ENCODE data around the gene MST1. TPM values are rescaled to one million over a fixed set of nuclear protein-coding genes. Genes with fewer than 3 reads are reported as not detected.

Gene MST1
- total RNA-seq, 4 donors from 2014 or later = 0.89 to 7.3 (median 4.4) TPM

DNA sequence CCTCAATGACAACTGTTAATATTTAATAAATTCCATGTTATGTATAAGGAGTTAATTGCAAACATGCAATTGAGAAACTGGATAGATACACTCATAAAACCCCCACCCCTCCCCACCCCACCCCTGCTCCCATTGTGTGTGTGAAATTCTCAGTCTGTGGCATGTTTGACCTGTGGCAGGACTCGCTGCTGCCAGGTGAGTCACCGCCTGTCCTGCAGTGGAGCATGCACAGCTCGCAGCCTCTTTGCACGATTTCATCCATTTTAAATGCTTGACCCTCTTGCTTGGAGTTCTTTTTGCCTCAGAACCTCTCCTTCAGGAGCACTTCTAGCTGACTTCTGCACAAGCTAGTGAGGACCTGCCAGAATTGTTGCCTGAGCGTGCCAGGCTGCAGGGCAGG is 20.4 kb downstream of the MST1 start:
- H3K4me3 ChIP-seq = no peak overlapping the region
- H3K9me3 ChIP-seq = no peaks in the 10 kb centered on the region
- H3K36me3 ChIP-seq = no peaks in the 10 kb centered on the region
- no peak for TF ChIP-seq POLR2A (IDR thresholded peaks at IDR 0.05)
- TF ChIP-seq POLR2AphosphoS5 (IDR thresholded peaks at IDR 0.05) = no peak
- TF ChIP-seq, protein P1, sequence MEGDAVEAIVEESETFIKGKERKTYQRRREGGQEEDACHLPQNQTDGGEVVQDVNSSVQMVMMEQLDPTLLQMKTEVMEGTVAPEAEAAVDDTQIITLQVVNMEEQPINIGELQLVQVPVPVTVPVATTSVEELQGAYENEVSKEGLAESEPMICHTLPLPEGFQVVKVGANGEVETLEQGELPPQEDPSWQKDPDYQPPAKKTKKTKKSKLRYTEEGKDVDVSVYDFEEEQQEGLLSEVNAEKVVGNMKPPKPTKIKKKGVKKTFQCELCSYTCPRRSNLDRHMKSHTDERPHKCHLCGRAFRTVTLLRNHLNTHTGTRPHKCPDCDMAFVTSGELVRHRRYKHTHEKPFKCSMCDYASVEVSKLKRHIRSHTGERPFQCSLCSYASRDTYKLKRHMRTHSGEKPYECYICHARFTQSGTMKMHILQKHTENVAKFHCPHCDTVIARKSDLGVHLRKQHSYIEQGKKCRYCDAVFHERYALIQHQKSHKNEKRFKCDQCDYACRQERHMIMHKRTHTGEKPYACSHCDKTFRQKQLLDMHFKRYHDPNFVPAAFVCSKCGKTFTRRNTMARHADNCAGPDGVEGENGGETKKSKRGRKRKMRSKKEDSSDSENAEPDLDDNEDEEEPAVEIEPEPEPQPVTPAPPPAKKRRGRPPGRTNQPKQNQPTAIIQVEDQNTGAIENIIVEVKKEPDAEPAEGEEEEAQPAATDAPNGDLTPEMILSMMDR (IDR thresholded peaks at IDR 0.05) = no peak
- peaks cover 0 to 9% (median 4%) of the 10 kb centered on the region in 3 donors for H3K4me1 ChIP-seq
- ATAC-seq = no peak
- H3K27me3 ChIP-seq = peaks cover 56% of the 10 kb centered on the region
- no peak overlapping the region for H3K27ac ChIP-seq
- 60 to 79% methylated on average over 1 to 5 of the region's 5 CpGs for WGBS, 2 donors (ENCODE audit: low coverage in 1 of 2)

DNA sequence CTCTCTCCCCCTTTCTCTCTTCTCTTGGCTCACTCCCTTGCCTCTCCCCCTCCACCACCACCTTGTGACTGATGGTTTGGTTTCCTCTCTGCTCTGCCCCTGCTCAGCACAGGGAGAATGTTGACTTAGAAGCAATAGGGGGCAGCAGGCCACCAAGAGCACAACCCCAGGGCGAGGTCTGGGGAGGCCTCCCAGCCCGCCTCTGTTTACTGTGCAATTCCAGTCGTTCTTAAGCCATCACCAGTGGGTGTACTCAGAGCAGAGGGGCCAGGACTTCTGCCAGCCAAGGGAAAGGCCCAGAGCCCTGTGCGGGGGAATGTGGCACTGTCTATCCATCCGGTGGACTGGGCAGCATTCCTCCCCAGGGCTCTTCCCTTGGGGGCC is 20.9 kb downstream of the MST1 start:
- no peaks in the 10 kb centered on the region for H3K36me3 ChIP-seq
- H3K4me1 ChIP-seq = peaks cover 0 to 4% (median 3%) of the 10 kb centered on the region in 3 donors
- H3K4me3 ChIP-seq = no peak overlapping the region
- H3K9me3 ChIP-seq = no peaks in the 10 kb centered on the region
- 16% methylated on average over 5 of the region's 5 CpGs; no CpG with 5 or more reads in 1 of the 2 donors for WGBS, 2 donors (ENCODE audit: low coverage in 1 of 2)
- H3K27ac ChIP-seq = no peak overlapping the region
- H3K27me3 ChIP-seq = peaks cover 61% of the 10 kb centered on the region
- TF ChIP-seq POLR2A (IDR thresholded peaks at IDR 0.05) (no peak), POLR2AphosphoS5 (IDR thresholded peaks at IDR 0.05) (no peak), EP300 (IDR thresholded peaks at IDR 0.05) (no peak)
- TF ChIP-seq, protein P1 (IDR thresholded peaks at IDR 0.05) = no peak
- ATAC-seq = no peak

DNA sequence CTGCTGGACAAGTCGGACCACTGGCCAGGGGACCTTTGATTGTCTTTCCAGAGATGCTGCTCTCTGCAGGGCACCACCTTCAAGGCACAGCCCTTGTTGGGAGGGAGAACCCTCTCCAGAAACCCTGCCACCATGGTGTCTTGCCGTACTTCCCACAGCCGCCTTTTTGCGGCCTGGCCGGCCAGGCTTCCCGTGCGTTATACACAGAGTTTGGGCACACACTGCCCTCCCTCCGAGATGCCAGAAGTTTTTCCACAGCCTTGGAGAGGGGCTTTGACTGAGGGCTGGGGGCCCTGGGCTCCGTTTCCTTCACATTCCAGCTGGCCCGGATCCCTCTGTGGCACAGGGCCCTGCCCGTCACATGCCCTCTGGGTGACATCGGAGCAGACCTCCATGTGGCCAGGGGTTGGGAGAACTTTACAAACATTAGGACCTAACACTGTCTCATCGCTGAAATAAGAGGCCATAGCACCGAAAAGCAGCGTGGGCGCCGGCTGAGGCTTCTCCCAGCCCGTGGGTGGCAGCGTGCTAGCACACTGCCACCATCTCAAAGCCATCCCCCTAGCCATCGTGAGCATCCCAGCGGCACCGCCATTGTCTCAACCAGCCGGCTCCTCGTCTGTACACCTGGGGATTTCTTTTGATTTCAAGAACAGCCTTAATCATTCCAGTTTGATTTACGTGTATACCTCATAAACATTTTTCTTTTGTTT is 21.4 kb downstream of the MST1 start:
- Histone ChIP-seq H3K27me3 (peaks cover 66% of the 10 kb centered on the region), H3K9me3 (no peaks in the 10 kb centered on the region), H3K4me1 (no peaks in the 10 kb centered on the region), H3K4me3 (no peak overlapping the region), H3K27ac (no peak overlapping the region), H3K36me3 (no peaks in the 10 kb centered on the region)
- no peak for ATAC-seq
- 70 to 72% methylated on average over 9 to 11 of the region's 25 CpGs for WGBS, 2 donors (ENCODE audit: low coverage in 1 of 2)
- TF ChIP-seq POLR2AphosphoS5 (IDR thresholded peaks at IDR 0.05) (no peak), EP300 (IDR thresholded peaks at IDR 0.05) (no peak), POLR2A (IDR thresholded peaks at IDR 0.05) (no peak)
- TF ChIP-seq, protein P1 (IDR thresholded peaks at IDR 0.05) = no peak

DNA sequence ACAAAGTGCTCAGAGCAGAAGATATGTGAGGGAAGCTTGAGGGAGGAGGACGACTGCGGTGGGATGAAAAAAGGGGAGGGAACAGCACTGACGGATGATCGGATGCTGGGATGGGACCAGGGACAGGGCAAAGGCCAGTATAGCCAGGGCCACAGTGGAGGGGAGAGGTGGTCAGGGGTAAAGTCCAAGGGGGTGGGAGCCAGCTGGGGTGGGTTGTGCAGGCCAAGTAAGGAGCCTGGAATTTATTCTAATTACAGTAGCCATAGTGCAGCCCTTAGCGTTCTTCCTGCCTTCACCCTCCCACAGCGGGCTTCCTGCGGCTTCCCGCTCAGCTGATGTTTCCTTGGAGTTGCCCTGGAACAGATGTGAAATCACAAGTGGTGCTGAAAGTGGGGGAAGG is 22.7 kb downstream of the MST1 start:
- peaks cover 78% of the 10 kb centered on the region for H3K27me3 ChIP-seq
- no peaks in the 10 kb centered on the region for H3K36me3 ChIP-seq
- no peak overlapping the region for H3K4me3 ChIP-seq
- TF ChIP-seq POLR2A (IDR thresholded peaks at IDR 0.05) (no peak), POLR2AphosphoS5 (IDR thresholded peaks at IDR 0.05) (no peak)
- no peaks in the 10 kb centered on the region for H3K4me1 ChIP-seq
- 9 to 22% methylated on average over 6 to 7 of the region's 8 CpGs for WGBS, 2 donors (ENCODE audit: low coverage in 1 of 2)
- ATAC-seq = no peak
- H3K9me3 ChIP-seq = no peaks in the 10 kb centered on the region
- H3K27ac ChIP-seq = no peak overlapping the region

DNA sequence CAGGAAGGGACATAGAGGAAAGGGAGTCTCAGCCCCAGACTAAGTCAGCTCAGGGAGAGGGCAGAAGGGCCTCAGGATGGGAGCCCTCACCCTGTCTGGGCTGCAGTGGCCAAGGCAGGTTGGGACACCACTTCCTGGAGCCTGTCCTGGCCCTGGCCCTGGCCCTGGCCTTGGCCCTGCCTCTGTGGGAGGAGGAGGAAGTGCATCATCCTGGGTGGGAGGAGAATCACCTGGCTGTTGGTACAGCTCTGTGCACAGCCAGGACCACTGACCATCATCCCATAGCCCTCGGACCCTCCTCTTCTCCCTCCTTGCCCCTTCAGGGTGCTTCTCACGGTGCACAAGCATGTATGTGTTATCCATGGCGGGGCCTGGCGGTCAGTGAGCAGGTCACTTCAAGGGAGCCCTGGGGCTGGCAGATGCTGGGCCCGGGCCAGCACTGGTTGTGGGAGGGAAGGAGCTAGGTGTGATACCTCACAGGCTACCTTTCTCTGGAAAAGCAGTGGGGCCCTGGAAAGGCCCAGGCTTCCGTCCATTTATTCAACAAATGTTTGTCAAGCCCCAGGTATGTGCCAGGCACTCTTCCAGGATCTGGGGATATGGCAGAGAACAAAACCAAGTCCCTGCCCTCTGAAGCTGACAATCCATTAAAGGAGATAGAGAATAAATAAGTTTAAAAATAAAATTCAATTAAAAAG is 23.3 kb downstream of the MST1 start:
- peaks cover 78% of the 10 kb centered on the region for H3K27me3 ChIP-seq
- TF ChIP-seq POLR2AphosphoS5 (IDR thresholded peaks at IDR 0.05) (no peak), POLR2A (IDR thresholded peaks at IDR 0.05) (no peak), EP300 (IDR thresholded peaks at IDR 0.05) (no peak)
- TF ChIP-seq, protein P1 (IDR thresholded peaks at IDR 0.05) = no peak
- no peaks in the 10 kb centered on the region for H3K36me3 ChIP-seq
- H3K27ac ChIP-seq = no peak overlapping the region
- no peak overlapping the region for H3K4me3 ChIP-seq
- ATAC-seq = no peak
- 50% methylated on average over 1 of the region's 6 CpGs; no CpG with 5 or more reads in 1 of the 2 donors for WGBS, 2 donors (ENCODE audit: low coverage in 1 of 2)
- no peaks in the 10 kb centered on the region for H3K4me1 ChIP-seq
- no peaks in the 10 kb centered on the region for H3K9me3 ChIP-seq
